Esophagus squamous epithelium (tissue), 5 donors: ENCODE results near the gene SLC7A9. TPM values are rescaled to one million over a fixed set of nuclear protein-coding genes. Genes with fewer than 3 reads are reported as not detected.
"Not testable (repeated sequence)": the region's sequence is repeated elsewhere in the genome, so short reads cannot be mapped to it uniquely, and the experiment has no call there.

Source experiments
- DNase-seq: peaks from one replicate; lab custom pipeline; 2025; lab: John Stamatoyannopoulos, UW
- H3K27ac ChIP-seq, 4 donors: fragments of 200-600 bp; sonication (generic); one replicate each; pipeline ENCODE4 v1.5.1; 2016 to 2019; ENCODE audit warnings: mild to moderate bottlenecking in 1 of 4
- H3K27me3 ChIP-seq, 4 donors: fragments of 200-600 bp; sonication (generic); 1 replicate in 3 of 4; 2 replicates in 1 of 4; pipeline versions ENCODE4 v1.5.1 to v1.6.0; 2017 to 2021; ENCODE audit warnings: antibody characterized with exemption in 1 of 4
- H3K36me3 ChIP-seq, 3 donors: fragments of 200-600 bp; sonication (generic); one replicate each; pipeline ENCODE4 v1.5.1; 2016 to 2019
- H3K4me1 ChIP-seq, 3 donors: fragments of 200-600 bp; sonication (generic); one replicate each; pipeline ENCODE4 v1.5.1; 2017 to 2019
- H3K4me3 ChIP-seq, 4 donors: fragments of 200-600 bp; sonication (generic); 1 replicate in 3 of 4; 2 replicates in 1 of 4; pipeline ENCODE4 v1.5.1; 2016 to 2019; ENCODE audit warnings: mild to moderate bottlenecking in 2 of 4, moderate library complexity in 1 of 4
- H3K9me3 ChIP-seq, 3 donors: fragments of 200-600 bp; sonication (generic); one replicate each; pipeline ENCODE4 v1.5.1; 2016 to 2019
- POLR2A ChIP-seq, 4 donors: fragments of 450-650 bp; IDR thresholded peaks; one replicate each; pipeline ENCODE4 v1.6.1; 2017; ENCODE audit warnings: antibody characterized with exemption in 4 of 4, mild to moderate bottlenecking in 4 of 4, moderate library complexity in 3 of 4
- whole genome bisulfite sequencing, 2 donors: methylation state at CpG; one replicate each; pipeline ENCODE4 v1.1.5; 2018; 5-methylcytosine and 5-hydroxymethylcytosine counted together
- intact Hi-C: fragments of 100-400 bp; cut with DNase I; formaldehyde crosslinking; loops from one replicate; pipeline ENCODE4 v1.15.0; 2022
- total RNA-seq, 4 donors: library from RNA; depleted of rRNA; stranded (reverse); fragments of >200 nt; gene quantifications; one replicate each; pipeline ENCODE4 v1.1.0, GENCODE V29; 2016
- TF ChIP-seq, protein P1 (sequence below), 6 experiments: fragments of 450-650 bp in 4 of 6; fragments of 200-600 bp in 2 of 6; sonication (generic) in 2 of 6; IDR thresholded peaks; one replicate each; pipeline ENCODE4 v1.5.1; 2016 to 2019; ENCODE audit warnings: antibody characterized with exemption in 6 of 6, mild to moderate bottlenecking in 4 of 6, moderate library complexity in 4 of 6
- donor health status: DM: yes; HTN: yes; CAD: no.

The SLC7A9 gene
- total RNA-seq, 4 donors from 2014 or later = 0.19 TPM; not detected in 3

DNA sequence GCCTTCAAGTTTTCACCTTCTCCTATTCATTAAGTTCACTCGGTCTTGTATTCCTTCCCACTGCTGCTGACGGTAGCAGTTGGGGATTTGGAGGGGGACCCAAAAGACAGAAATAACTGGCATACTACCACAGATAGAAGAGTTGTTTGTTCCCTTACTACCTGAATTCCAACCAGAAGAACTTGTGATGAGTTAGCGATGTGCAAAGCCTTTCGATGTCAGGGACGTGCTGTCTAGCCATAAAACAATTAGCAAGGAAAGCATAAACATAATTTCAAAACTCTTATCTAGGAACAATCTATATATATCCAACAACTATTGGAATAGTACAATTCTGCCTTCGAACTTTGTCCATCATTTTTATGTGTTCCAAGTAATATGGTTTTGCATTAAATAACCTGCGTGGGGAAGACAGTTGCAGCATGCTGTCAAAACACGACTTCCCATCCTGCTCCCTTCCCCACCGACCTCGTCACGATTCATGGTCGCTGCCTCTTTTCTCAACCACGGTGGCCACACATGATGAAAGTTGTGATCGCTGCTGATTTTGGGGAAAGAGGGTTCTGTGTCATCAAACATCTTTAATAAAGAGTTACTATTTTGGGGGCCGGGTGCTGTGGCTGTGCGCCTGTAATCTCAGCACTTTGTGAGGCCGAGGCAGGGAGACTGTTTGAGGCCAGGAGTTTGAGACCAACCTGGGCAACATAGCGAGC, 3.8 kb upstream of the SLC7A9 start:
- no peaks in the 10 kb centered on the region for H3K9me3 ChIP-seq
- 71 to 93% methylated on average over 13 to 18 of the region's 18 CpGs for WGBS, 2 donors
- H3K4me3 ChIP-seq = no peak overlapping the region
- H3K4me1 ChIP-seq = no peaks in the 10 kb centered on the region
- no peak overlapping the region for H3K27ac ChIP-seq
- intact Hi-C loops = no loop called here
- no peak for DNase-seq
- no peaks in the 10 kb centered on the region for H3K27me3 ChIP-seq
- H3K36me3 ChIP-seq = peaks cover 0 to 6% (median 0%) of the 10 kb centered on the region in 3 donors
- TF ChIP-seq POLR2A (IDR thresholded peaks at IDR 0.05) = no peak

DNA sequence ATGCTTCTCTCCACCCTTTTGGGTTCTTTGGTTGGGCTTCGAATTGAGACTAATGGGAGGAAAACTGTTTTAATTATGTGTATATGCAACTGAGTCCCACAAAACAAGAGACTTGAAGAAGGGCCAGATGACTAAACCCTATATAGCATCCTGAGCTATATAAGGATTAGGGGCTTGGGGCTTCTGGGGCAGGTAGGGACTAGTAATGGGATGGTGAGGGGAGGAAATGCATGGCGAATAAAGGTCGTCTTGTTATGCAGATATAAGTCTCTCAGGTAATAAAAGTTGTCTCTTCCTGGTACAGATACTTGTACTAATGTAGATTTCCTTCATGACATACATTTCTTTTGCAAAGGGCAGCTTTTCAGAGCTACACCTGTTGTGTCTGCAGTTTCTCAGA, 2.8 kb upstream of the SLC7A9 start:
- Histone ChIP-seq H3K4me1 (no peaks in the 10 kb centered on the region), H3K36me3 (no peaks in the 10 kb centered on the region), H3K27ac (no peak overlapping the region), H3K27me3 (no peaks in the 10 kb centered on the region), H3K9me3 (no peaks in the 10 kb centered on the region), H3K4me3 (no peak overlapping the region)
- no peak for TF ChIP-seq POLR2A (IDR thresholded peaks at IDR 0.05)
- TF ChIP-seq, protein P1, sequence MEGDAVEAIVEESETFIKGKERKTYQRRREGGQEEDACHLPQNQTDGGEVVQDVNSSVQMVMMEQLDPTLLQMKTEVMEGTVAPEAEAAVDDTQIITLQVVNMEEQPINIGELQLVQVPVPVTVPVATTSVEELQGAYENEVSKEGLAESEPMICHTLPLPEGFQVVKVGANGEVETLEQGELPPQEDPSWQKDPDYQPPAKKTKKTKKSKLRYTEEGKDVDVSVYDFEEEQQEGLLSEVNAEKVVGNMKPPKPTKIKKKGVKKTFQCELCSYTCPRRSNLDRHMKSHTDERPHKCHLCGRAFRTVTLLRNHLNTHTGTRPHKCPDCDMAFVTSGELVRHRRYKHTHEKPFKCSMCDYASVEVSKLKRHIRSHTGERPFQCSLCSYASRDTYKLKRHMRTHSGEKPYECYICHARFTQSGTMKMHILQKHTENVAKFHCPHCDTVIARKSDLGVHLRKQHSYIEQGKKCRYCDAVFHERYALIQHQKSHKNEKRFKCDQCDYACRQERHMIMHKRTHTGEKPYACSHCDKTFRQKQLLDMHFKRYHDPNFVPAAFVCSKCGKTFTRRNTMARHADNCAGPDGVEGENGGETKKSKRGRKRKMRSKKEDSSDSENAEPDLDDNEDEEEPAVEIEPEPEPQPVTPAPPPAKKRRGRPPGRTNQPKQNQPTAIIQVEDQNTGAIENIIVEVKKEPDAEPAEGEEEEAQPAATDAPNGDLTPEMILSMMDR (IDR thresholded peaks at IDR 0.05) = no peak
- intact Hi-C loops = no loop called here
- no peak for DNase-seq
- 73 to 81% methylated on average over 3 of the region's 3 CpGs for WGBS, 2 donors

DNA sequence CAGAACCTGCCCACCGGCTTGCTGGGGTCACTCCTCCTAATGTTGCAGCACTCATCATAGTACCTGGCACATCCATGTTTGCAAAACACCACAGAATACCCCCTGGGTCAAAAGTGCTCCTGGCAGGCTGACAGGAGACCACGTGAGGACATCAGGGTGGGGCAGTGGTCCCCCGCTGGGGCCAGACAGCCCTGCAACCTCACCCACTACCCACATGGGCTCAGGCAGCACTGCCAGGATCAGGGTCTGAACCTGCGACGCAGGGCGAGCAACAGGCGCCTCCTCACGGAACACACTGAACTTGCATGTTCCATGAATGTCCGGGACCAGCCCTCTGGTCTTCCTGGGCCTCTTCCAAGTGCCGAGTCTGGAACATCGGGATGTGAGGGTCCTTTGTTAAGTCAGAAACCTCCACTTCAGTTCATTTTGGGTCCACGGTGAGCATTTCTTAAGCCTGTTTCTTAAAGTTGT, 1.4 kb upstream of the SLC7A9 start:
- no peaks in the 10 kb centered on the region for H3K27me3 ChIP-seq
- H3K36me3 ChIP-seq = no peaks in the 10 kb centered on the region
- no peaks in the 10 kb centered on the region for H3K4me1 ChIP-seq
- intact Hi-C loops = no loop called here
- 47 to 66% methylated on average over 3 to 9 of the region's 12 CpGs for WGBS, 2 donors
- H3K9me3 ChIP-seq = no peaks in the 10 kb centered on the region
- DNase-seq = no peak
- TF ChIP-seq, protein P1 (IDR thresholded peaks at IDR 0.05) = no peak
- TF ChIP-seq POLR2A (IDR thresholded peaks at IDR 0.05) = no peak
- H3K4me3 ChIP-seq = no peak overlapping the region
- H3K27ac ChIP-seq = no peak overlapping the region

DNA sequence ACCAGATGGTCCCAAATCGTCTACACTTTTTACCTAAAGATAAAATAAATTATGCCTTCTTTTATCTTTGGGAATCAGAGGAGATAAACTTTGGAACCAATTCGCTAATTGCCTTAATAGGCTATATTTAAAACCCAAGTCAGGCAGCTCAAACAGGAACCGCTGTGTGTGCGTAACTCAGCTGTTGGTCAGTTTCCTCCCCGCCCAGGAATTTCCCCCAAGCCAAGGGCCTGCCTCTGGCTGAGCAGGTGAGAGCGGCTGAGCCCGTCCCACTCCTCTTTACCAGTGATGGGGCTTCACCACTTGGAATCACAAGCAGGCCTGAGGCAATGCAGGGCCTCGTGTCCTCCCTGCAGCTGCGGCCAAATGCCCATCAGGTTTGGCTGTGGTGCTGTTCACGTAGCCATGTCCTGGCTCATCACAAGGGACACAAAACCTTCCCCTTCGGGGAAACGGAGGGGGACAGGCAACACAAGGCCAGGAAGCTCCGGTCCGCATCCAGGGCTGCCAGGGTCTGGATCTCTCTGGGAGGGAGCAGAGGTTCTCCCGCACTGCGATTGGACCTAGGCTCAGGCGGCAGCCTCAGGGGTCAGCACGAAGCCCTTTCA, 503 bp upstream of the SLC7A9 start:
- no peak for DNase-seq
- no peak for TF ChIP-seq POLR2A (IDR thresholded peaks at IDR 0.05)
- TF ChIP-seq, protein P1 (IDR thresholded peaks at IDR 0.05) = no peak
- H3K9me3 ChIP-seq = no peaks in the 10 kb centered on the region
- H3K36me3 ChIP-seq = no peaks in the 10 kb centered on the region
- intact Hi-C loops = no loop called here
- WGBS, 2 donors = 69 to 80% methylated on average over 4 to 7 of the region's 18 CpGs
- no peak overlapping the region for H3K27ac ChIP-seq
- no peaks in the 10 kb centered on the region for H3K4me1 ChIP-seq
- no peak overlapping the region for H3K4me3 ChIP-seq
- H3K27me3 ChIP-seq = no peaks in the 10 kb centered on the region

DNA sequence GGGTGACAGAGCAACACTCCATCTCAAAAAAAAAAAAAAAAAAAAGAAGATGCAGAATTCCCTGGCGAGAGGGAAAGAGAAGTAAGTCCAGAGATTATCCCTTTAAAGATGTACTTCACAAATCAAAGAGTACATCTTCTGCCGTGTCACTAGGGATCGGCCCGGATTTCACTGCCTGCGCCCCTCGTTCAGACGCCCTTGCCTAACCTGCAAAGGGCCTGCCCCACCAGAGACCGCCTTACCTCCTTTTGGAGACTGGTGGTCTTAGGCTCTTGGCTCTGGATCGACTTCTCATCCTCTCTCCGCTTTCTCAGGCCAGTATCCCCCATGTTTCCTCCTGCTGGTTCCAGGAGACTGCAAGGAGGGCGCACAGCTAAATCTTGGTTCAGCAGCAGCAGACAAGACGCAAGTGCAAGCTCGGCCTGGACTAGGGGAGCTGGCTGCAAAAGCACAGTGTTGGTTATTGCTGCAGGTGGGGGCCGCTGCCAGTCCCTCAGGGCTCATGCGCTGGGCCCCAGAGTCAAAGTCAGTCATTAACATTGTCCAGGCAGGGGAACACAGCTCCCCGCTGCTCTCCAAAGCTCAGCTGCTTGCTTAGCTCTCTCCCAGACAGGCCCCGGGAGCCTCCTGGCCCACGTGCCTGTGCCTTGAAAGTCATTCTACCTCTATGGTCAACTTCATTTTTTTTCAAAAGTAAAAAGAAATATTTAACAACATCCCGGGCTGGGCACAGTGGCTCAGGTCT, 1.2 kb downstream of the SLC7A9 start:
- TF ChIP-seq, protein P1 (IDR thresholded peaks at IDR 0.05) = no peak
- TF ChIP-seq POLR2A (IDR thresholded peaks at IDR 0.05) = no peak
- Histone ChIP-seq H3K4me1 (no peaks in the 10 kb centered on the region), H3K9me3 (no peaks in the 10 kb centered on the region), H3K36me3 (no peaks in the 10 kb centered on the region), H3K27me3 (no peaks in the 10 kb centered on the region), H3K4me3 (no peak overlapping the region), H3K27ac (no peak overlapping the region)
- intact Hi-C loops = no loop called here
- 82 to 84% methylated on average over 11 to 19 of the region's 19 CpGs for WGBS, 2 donors
- no peak for DNase-seq

DNA sequence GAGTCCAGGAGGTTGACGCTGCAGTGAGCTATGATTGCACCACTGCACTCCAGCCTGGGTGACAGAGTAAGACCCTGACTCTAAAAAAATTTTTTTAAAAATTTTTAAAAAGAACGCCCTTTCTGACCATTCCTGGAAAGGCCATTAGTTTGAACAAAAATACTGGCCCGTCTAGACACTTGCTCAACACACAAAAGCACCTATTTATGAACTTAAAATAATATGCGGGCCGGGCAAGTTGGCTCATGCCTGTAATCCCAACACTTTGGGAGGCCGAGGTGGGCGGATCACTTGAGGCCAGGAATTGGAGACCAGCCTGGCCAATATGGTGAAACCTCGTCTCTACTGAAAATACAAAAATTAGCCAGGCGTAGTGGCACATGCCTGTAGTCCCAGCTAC, 2.1 kb downstream of the SLC7A9 start:
- DNase-seq, H3K4me3 ChIP-seq, H3K27ac ChIP-seq, H3K4me1 ChIP-seq, intact Hi-C loops, H3K9me3 ChIP-seq, H3K27me3 ChIP-seq, H3K36me3 ChIP-seq: not testable (repeated sequence)
- WGBS, 2 donors = 61 to 63% methylated on average over 8 of the region's 9 CpGs
